ENCODE measurements around the gene UGP2.

Gene UGP2

GRCh38 chr2:63879876-63880433, 38.3 kb downstream of the UGP2 start:
- no peaks in the 10 kb centered on the region for H3K27me3 ChIP-seq (ENCODE audit: insufficient read depth, low read length)
- H4K12ac ChIP-seq (ENCODE audit: low read depth, low read length), result no peak overlapping the region
- H2BK5ac ChIP-seq (ENCODE audit: low read depth, low read length, poor library complexity), result no peak overlapping the region
- no peak overlapping the region for H2AK5ac ChIP-seq (ENCODE audit: low read length)
- no peaks in the 10 kb centered on the region for H3K79me2 ChIP-seq (ENCODE audit: control insufficient read depth, insufficient read depth, low read length, poor library complexity)
- WGBS (ENCODE audit: extremely low coverage, insufficient coverage, insufficient read length), result no CpG with 5 or more reads among the region's 2 CpGs
- H3K79me1 ChIP-seq (ENCODE audit: low read length), result no peaks in the 10 kb centered on the region
- H3K36me3 ChIP-seq (ENCODE audit: control insufficient read depth in 1 of 2, insufficient read depth in 2 of 2, low read length in 2 of 2), result peaks cover 2 to 19% of the 10 kb centered on the region in 2 experiments
- no peak overlapping the region for H3K18ac ChIP-seq (ENCODE audit: low read length)
- H2BK120ac ChIP-seq (ENCODE audit: insufficient read depth, low read length, poor library complexity), result no peak overlapping the region
- H3K23ac ChIP-seq (ENCODE audit: low read length), result no peak overlapping the region
- H3K4ac ChIP-seq (ENCODE audit: low read depth, low read length), result no peak overlapping the region
- no peak overlapping the region for H3K4me3 ChIP-seq (ENCODE audit: low read depth, low read length)
- no peak overlapping the region for H2BK12ac ChIP-seq (ENCODE audit: low read length)
- no peaks in the 10 kb centered on the region for H3K4me1 ChIP-seq (ENCODE audit: control insufficient read depth in 1 of 2, insufficient read depth in 2 of 2, low read length in 2 of 2)
- no peaks in the 10 kb centered on the region for H3K9me3 ChIP-seq (ENCODE audit: insufficient read depth, low read depth, low read length)
- no peak for DNase-seq
- H3K14ac ChIP-seq (ENCODE audit: low read length), result no peak overlapping the region
- H4K8ac ChIP-seq (ENCODE audit: low read depth, low read length), result no peak overlapping the region
- no peak overlapping the region for H3K27ac ChIP-seq (ENCODE audit: low read depth, low read length)
- H3K4me2 ChIP-seq (ENCODE audit: low read length), result no peak overlapping the region
- no peak overlapping the region for H4K91ac ChIP-seq (ENCODE audit: low read depth, low read length)
- H2AFZ ChIP-seq (ENCODE audit: insufficient read depth, low read length, poor library complexity), result no peak overlapping the region
- H3K9ac ChIP-seq (ENCODE audit: low read length), result no peak overlapping the region

GRCh38 chr2:63880625-63881024, 38.9 kb downstream of the UGP2 start:
- no peak overlapping the region for H3K14ac ChIP-seq (ENCODE audit: low read length)
- WGBS (ENCODE audit: extremely low coverage, insufficient coverage, insufficient read length), result no CpG with 5 or more reads among the region's 4 CpGs

GRCh38 chr2:63881205-63881604, 39.5 kb downstream of the UGP2 start:
- no peak overlapping the region for H3K18ac ChIP-seq (ENCODE audit: low read length)
- H4K8ac ChIP-seq (ENCODE audit: low read depth, low read length), result no peak overlapping the region
- H3K4me2 ChIP-seq (ENCODE audit: low read length), result no peak overlapping the region
- H3K14ac ChIP-seq (ENCODE audit: low read length), result no peak overlapping the region
- no peak for DNase-seq
- no peak overlapping the region for H3K4me3 ChIP-seq (ENCODE audit: low read depth, low read length)
- H4K12ac ChIP-seq (ENCODE audit: low read depth, low read length), result no peak overlapping the region
- H3K4ac ChIP-seq (ENCODE audit: low read depth, low read length), result no peak overlapping the region
- no peak overlapping the region for H3K9ac ChIP-seq (ENCODE audit: low read length)
- no peak overlapping the region for H2BK5ac ChIP-seq (ENCODE audit: low read depth, low read length, poor library complexity)
- no CpG with 5 or more reads among the region's 2 CpGs for WGBS (ENCODE audit: extremely low coverage, insufficient coverage, insufficient read length)
- no peaks in the 10 kb centered on the region for H3K79me2 ChIP-seq (ENCODE audit: control insufficient read depth, insufficient read depth, low read length, poor library complexity)
- no peak overlapping the region for H4K91ac ChIP-seq (ENCODE audit: low read depth, low read length)
- no peaks in the 10 kb centered on the region for H3K79me1 ChIP-seq (ENCODE audit: low read length)
- H2AK5ac ChIP-seq (ENCODE audit: low read length), result no peak overlapping the region
- no peak overlapping the region for H2AFZ ChIP-seq (ENCODE audit: insufficient read depth, low read length, poor library complexity)
- H3K4me1 ChIP-seq (ENCODE audit: control insufficient read depth in 1 of 2, insufficient read depth in 2 of 2, low read length in 2 of 2), result no peaks in the 10 kb centered on the region
- H2BK120ac ChIP-seq (ENCODE audit: insufficient read depth, low read length, poor library complexity), result no peak overlapping the region
- no peak overlapping the region for H3K27ac ChIP-seq (ENCODE audit: low read depth, low read length)
- no peak overlapping the region for H3K23ac ChIP-seq (ENCODE audit: low read length)
- no peaks in the 10 kb centered on the region for H3K27me3 ChIP-seq (ENCODE audit: insufficient read depth, low read length)
- H3K9me3 ChIP-seq (ENCODE audit: insufficient read depth, low read depth, low read length), result no peaks in the 10 kb centered on the region
- no peak overlapping the region for H2BK12ac ChIP-seq (ENCODE audit: low read length)
- peaks cover 2 to 20% of the 10 kb centered on the region in 2 experiments for H3K36me3 ChIP-seq (ENCODE audit: control insufficient read depth in 1 of 2, insufficient read depth in 2 of 2, low read length in 2 of 2)

More at GRCh38 chr2:63880625-63881024, 38.9 kb downstream of the UGP2 start:
- H4K91ac ChIP-seq (ENCODE audit: low read depth, low read length), result no peak overlapping the region
- H3K79me1 ChIP-seq (ENCODE audit: low read length), result no peaks in the 10 kb centered on the region
- no peak overlapping the region for H3K18ac ChIP-seq (ENCODE audit: low read length)
- no peak overlapping the region for H2AK5ac ChIP-seq (ENCODE audit: low read length)
- H3K79me2 ChIP-seq (ENCODE audit: control insufficient read depth, insufficient read depth, low read length, poor library complexity), result no peaks in the 10 kb centered on the region
- peak overlapping the region; percentile 43 for H3K9ac ChIP-seq (ENCODE audit: low read length)
- no peak overlapping the region for H3K4ac ChIP-seq (ENCODE audit: low read depth, low read length)
- H2BK120ac ChIP-seq (ENCODE audit: insufficient read depth, low read length, poor library complexity), result no peak overlapping the region
- H2BK5ac ChIP-seq (ENCODE audit: low read depth, low read length, poor library complexity), result no peak overlapping the region
- H3K4me2 ChIP-seq (ENCODE audit: low read length), result no peak overlapping the region
- DNase-seq, result no peak
- no peak overlapping the region for H4K8ac ChIP-seq (ENCODE audit: low read depth, low read length)
- H3K23ac ChIP-seq (ENCODE audit: low read length), result no peak overlapping the region
- H4K12ac ChIP-seq (ENCODE audit: low read depth, low read length), result no peak overlapping the region
- H3K9me3 ChIP-seq (ENCODE audit: insufficient read depth, low read depth, low read length), result no peaks in the 10 kb centered on the region
- H2BK12ac ChIP-seq (ENCODE audit: low read length), result no peak overlapping the region
- H3K27me3 ChIP-seq (ENCODE audit: insufficient read depth, low read length), result no peaks in the 10 kb centered on the region
- no peak overlapping the region for H3K4me3 ChIP-seq (ENCODE audit: low read depth, low read length)
- no peaks in the 10 kb centered on the region for H3K4me1 ChIP-seq (ENCODE audit: control insufficient read depth in 1 of 2, insufficient read depth in 2 of 2, low read length in 2 of 2)
- H2AFZ ChIP-seq (ENCODE audit: insufficient read depth, low read length, poor library complexity), result no peak overlapping the region
- H3K27ac ChIP-seq (ENCODE audit: low read depth, low read length), result no peak overlapping the region
- H3K36me3 ChIP-seq (ENCODE audit: control insufficient read depth in 1 of 2, insufficient read depth in 2 of 2, low read length in 2 of 2), result peaks cover 2 to 20% of the 10 kb centered on the region in 2 experiments

GRCh38 chr2:63882395-63883105, 40.9 kb downstream of the UGP2 start:
- no peak overlapping the region for H4K91ac ChIP-seq (ENCODE audit: low read depth, low read length)
- no CpG with 5 or more reads among the region's 3 CpGs for WGBS (ENCODE audit: extremely low coverage, insufficient coverage, insufficient read length)

More at GRCh38 chr2:63882395-63883105, 40.9 kb downstream of the UGP2 start:
- no peak overlapping the region for H3K27ac ChIP-seq (ENCODE audit: low read depth, low read length)
- H3K79me1 ChIP-seq (ENCODE audit: low read length), result no peaks in the 10 kb centered on the region
- no peaks in the 10 kb centered on the region for H3K9me3 ChIP-seq (ENCODE audit: insufficient read depth, low read depth, low read length)
- no peak overlapping the region for H3K14ac ChIP-seq (ENCODE audit: low read length)
- H3K18ac ChIP-seq (ENCODE audit: low read length), result no peak overlapping the region
- H4K8ac ChIP-seq (ENCODE audit: low read depth, low read length), result no peak overlapping the region
- no peak overlapping the region for H4K12ac ChIP-seq (ENCODE audit: low read depth, low read length)
- no peak for DNase-seq
- no peak overlapping the region for H3K4me2 ChIP-seq (ENCODE audit: low read length)
- H3K23ac ChIP-seq (ENCODE audit: low read length), result no peak overlapping the region
- H3K36me3 ChIP-seq (ENCODE audit: control insufficient read depth in 1 of 2, insufficient read depth in 2 of 2, low read length in 2 of 2), result peaks cover 8 to 29% of the 10 kb centered on the region in 2 experiments
- no peaks in the 10 kb centered on the region for H3K79me2 ChIP-seq (ENCODE audit: control insufficient read depth, insufficient read depth, low read length, poor library complexity)
- no peak overlapping the region for H3K4me3 ChIP-seq (ENCODE audit: low read depth, low read length)
- no peaks in the 10 kb centered on the region for H3K4me1 ChIP-seq (ENCODE audit: control insufficient read depth in 1 of 2, insufficient read depth in 2 of 2, low read length in 2 of 2)
- H2AK5ac ChIP-seq (ENCODE audit: low read length), result no peak overlapping the region
- no peak overlapping the region for H2AFZ ChIP-seq (ENCODE audit: insufficient read depth, low read length, poor library complexity)
- no peaks in the 10 kb centered on the region for H3K27me3 ChIP-seq (ENCODE audit: insufficient read depth, low read length)
- no peak overlapping the region for H3K4ac ChIP-seq (ENCODE audit: low read depth, low read length)
- no peak overlapping the region for H2BK12ac ChIP-seq (ENCODE audit: low read length)
- H2BK120ac ChIP-seq (ENCODE audit: insufficient read depth, low read length, poor library complexity), result no peak overlapping the region
- no peak overlapping the region for H3K9ac ChIP-seq (ENCODE audit: low read length)
- no peak overlapping the region for H2BK5ac ChIP-seq (ENCODE audit: low read depth, low read length, poor library complexity)

Measured in trophoblast cell (in vitro differentiated cells and primary cell).